Stimulated activated memory B cell treated with anti-CD40 and anti-IgM and Interleukin-4, amounts not matched to agents 10 μg/mL and 1 μg/mL and 100 μg/mL, for 72 hours (primary cell): ENCODE measurements around the gene RFX2.
A peak's percentile ranks its signal among the peaks of the same experiment; 100 is the strongest.

Experiments used
- ATAC-seq: fragments of 150-1000 bp; cut with Tn5 transposase; 2 replicates; pipeline ENCODE4 v1.10.0; 2021
- H3K27ac Mint-ChIP-seq: one replicate; pipeline ENCODE4 v1.8.0; 2022; ENCODE audit warnings: mild to moderate bottlenecking, mixed read lengths
- H3K27me3 Mint-ChIP-seq: one replicate; pipeline ENCODE4 v1.8.0; 2022; ENCODE audit warnings: mixed read lengths
- H3K36me3 Mint-ChIP-seq: one replicate; pipeline ENCODE4 v1.8.0; 2022; ENCODE audit warnings: mixed read lengths
- H3K4me1 Mint-ChIP-seq: one replicate; pipeline ENCODE4 v1.8.0; 2022; ENCODE audit warnings: mixed read lengths
- H3K4me3 Mint-ChIP-seq: one replicate; pipeline ENCODE4 v1.8.0; 2022; ENCODE audit warnings: mild to moderate bottlenecking, moderate library complexity, mixed read lengths
- H3K9me3 Mint-ChIP-seq: one replicate; pipeline ENCODE4 v1.8.0; 2022; ENCODE audit warnings: mixed read lengths

The RFX2 gene

GRCh38 chr19:5956728-5957127 lies 153.6 kb downstream of the RFX2 start:
- H3K4me3 Mint-ChIP-seq: no peak overlapping the region
- peaks cover 8% of the 10 kb centered on the region for H3K36me3 Mint-ChIP-seq
- H3K9me3 Mint-ChIP-seq: no peaks in the 10 kb centered on the region
- H3K27me3 Mint-ChIP-seq: no peaks in the 10 kb centered on the region
- H3K27ac Mint-ChIP-seq: no peak overlapping the region
- ATAC-seq: no peak
- peaks cover 73% of the 10 kb centered on the region for H3K4me1 Mint-ChIP-seq

DNA sequence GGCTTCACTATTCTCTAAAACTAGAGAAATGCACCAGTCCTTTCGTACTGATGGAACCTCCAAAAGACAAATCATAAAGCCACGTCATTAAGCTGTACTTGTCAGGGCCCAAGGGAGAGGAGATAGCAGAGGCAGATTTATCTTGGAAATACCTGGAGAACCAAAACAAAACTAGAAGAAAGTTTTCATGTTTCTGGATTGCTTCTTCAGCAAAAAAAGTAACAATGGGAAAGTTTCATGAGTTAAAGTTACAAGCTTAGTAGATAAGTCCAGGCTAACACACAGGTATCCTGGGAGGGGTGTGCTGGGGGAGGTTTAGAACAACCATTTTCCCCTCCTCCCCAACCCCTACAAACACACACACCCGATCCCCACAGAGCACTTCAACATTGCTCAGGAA lies 154.0 kb downstream of the RFX2 start:
- peaks cover 75% of the 10 kb centered on the region for H3K4me1 Mint-ChIP-seq
- H3K27me3 Mint-ChIP-seq: no peaks in the 10 kb centered on the region
- H3K9me3 Mint-ChIP-seq: no peaks in the 10 kb centered on the region
- H3K36me3 Mint-ChIP-seq: peaks cover 8% of the 10 kb centered on the region
- ATAC-seq: no peak
- no peak overlapping the region for H3K4me3 Mint-ChIP-seq
- H3K27ac Mint-ChIP-seq: no peak overlapping the region

GRCh38 chr19:5955636-5955935 lies 154.7 kb downstream of the RFX2 start:
- no peak for ATAC-seq
- peaks cover 76% of the 10 kb centered on the region for H3K4me1 Mint-ChIP-seq
- H3K4me3 Mint-ChIP-seq: no peak overlapping the region
- peaks cover 8% of the 10 kb centered on the region for H3K36me3 Mint-ChIP-seq
- H3K27ac Mint-ChIP-seq: no peak overlapping the region
- H3K9me3 Mint-ChIP-seq: no peaks in the 10 kb centered on the region
- no peaks in the 10 kb centered on the region for H3K27me3 Mint-ChIP-seq

DNA sequence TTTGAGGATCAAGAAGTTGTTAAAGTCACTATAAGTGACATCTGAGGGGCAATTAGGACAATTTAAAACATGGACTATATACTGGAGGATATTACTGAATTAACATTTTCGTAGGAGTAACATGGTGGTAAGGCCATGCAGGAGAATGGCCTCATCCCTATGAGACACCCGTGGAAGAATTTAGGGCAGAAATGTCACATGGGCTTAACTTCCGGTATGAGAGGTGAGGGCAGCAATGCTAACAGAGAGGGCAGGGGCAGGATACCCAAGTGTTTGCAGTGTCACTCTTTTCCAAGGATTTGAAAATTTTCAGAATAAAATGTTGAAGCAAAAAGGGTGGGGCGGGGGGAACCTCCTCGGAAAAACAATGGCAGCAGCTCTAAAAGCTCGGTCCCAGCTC lies 156.0 kb downstream of the RFX2 start:
- peak overlapping the region; percentile 29 for H3K27ac Mint-ChIP-seq
- H3K27me3 Mint-ChIP-seq: no peaks in the 10 kb centered on the region
- H3K36me3 Mint-ChIP-seq: peaks cover 15% of the 10 kb centered on the region
- no peak for ATAC-seq
- no peaks in the 10 kb centered on the region for H3K9me3 Mint-ChIP-seq
- H3K4me1 Mint-ChIP-seq: peaks cover 79% of the 10 kb centered on the region
- no peak overlapping the region for H3K4me3 Mint-ChIP-seq

DNA sequence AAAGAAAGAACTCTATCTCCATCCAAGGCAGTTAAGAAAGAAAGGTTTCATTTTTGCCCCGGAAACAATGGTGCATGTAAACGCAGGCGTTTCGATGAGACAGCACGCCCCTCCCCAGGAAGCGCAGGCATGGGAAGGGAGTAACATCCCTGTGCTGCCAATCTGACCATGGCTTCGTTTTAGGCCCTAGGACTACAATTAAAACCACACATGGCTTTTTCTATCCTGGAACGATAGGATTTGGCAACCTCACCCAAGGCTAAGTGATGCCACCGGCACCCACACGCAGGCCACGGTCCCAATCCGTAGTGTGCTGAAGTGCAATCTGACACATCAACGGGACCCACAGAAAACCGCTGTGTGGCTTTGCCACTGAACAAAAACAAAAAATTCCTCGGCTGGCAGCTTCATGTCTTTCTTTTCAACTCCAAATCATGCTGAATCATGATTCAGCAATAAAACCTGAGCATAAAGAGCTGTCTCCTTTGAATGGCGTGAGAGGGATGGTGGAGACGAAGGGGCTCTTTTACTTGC lies 156.6 kb downstream of the RFX2 start:
- peaks cover 74% of the 10 kb centered on the region for H3K4me1 Mint-ChIP-seq
- no peak overlapping the region for H3K4me3 Mint-ChIP-seq
- peaks cover 15% of the 10 kb centered on the region for H3K36me3 Mint-ChIP-seq
- H3K9me3 Mint-ChIP-seq: no peaks in the 10 kb centered on the region
- peak overlapping the region; percentile 29 for H3K27ac Mint-ChIP-seq
- H3K27me3 Mint-ChIP-seq: no peaks in the 10 kb centered on the region
- ATAC-seq: no peak

- no peak for ATAC-seq
- Mint-ChIP-seq H3K36me3 (peaks cover 15% of the 10 kb centered on the region), H3K9me3 (no peaks in the 10 kb centered on the region), H3K27ac (peak overlapping the region; percentile 29), H3K27me3 (no peaks in the 10 kb centered on the region), H3K4me3 (no peak overlapping the region), H3K4me1 (peaks cover 73% of the 10 kb centered on the region)
Measured at GRCh38 chr19:5953030-5953589, 157.2 kb downstream of the RFX2 start.

DNA sequence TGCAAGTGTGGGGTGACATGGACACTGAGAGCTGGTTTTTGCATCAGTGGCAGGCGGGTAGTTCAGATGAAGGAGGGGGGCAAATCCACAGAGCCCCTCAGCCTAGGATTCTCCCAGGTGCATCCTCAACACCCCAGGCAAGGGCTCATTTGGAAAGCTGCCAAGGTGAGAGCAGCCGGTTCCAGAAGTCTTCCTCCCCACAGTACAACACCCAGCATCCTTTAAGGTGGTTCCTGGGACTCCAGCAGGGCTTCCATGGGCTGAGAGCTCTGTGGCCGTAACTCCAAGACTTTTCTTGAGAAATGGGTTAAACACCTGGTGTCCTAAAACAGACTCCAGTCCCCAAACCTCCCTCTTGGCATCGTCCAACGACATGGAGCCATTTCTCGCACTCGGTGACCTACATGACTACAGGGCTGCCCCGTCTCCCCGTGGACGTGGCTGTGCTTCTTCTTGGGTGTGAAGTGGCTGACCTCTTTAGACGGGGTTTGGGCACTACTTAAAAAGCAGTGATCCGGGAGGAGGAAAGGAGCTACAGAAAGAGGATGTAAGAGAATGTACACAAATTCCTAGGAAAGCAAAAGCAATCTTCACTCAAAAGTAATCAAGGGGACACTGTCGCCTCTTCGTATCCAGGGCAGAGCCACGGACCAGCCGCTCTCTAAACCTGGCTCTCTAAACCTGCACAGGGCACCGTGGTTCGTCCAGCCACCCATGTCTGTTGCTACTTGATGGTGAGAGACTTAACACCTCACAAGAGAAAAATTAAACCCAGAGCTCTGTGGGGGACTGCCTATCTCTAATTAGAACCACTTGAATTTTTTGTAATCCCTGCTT lies 157.9 kb downstream of the RFX2 start:
- Mint-ChIP-seq H3K9me3 (no peaks in the 10 kb centered on the region), H3K36me3 (peaks cover 20% of the 10 kb centered on the region), H3K4me1 (peaks cover 79% of the 10 kb centered on the region), H3K27me3 (no peaks in the 10 kb centered on the region), H3K4me3 (no peak overlapping the region), H3K27ac (peak overlapping the region; percentile 50)
- no peak for ATAC-seq

- H3K4me1 Mint-ChIP-seq: peaks cover 74% of the 10 kb centered on the region
- H3K27ac Mint-ChIP-seq: peak overlapping the region; percentile 50
- peaks cover 24% of the 10 kb centered on the region for H3K36me3 Mint-ChIP-seq
- no peaks in the 10 kb centered on the region for H3K27me3 Mint-ChIP-seq
- no peaks in the 10 kb centered on the region for H3K9me3 Mint-ChIP-seq
- ATAC-seq: peak; percentile 86
- H3K4me3 Mint-ChIP-seq: peak overlapping the region; percentile 13
Measured at GRCh38 chr19:5951338-5951861, 158.9 kb downstream of the RFX2 start.

GRCh38 chr19:5950741-5951140 lies 159.6 kb downstream of the RFX2 start:
- peaks cover 73% of the 10 kb centered on the region for H3K4me1 Mint-ChIP-seq
- H3K27me3 Mint-ChIP-seq: no peaks in the 10 kb centered on the region
- no peaks in the 10 kb centered on the region for H3K9me3 Mint-ChIP-seq
- no peak for ATAC-seq
- no peak overlapping the region for H3K4me3 Mint-ChIP-seq
- H3K27ac Mint-ChIP-seq: peak overlapping the region; percentile 50
- H3K36me3 Mint-ChIP-seq: peaks cover 30% of the 10 kb centered on the region

- H3K4me1 Mint-ChIP-seq: peaks cover 79% of the 10 kb centered on the region
- no peaks in the 10 kb centered on the region for H3K27me3 Mint-ChIP-seq
- no peak overlapping the region for H3K4me3 Mint-ChIP-seq
- H3K36me3 Mint-ChIP-seq: peaks cover 36% of the 10 kb centered on the region
- no peak for ATAC-seq
- H3K27ac Mint-ChIP-seq: no peak overlapping the region
- H3K9me3 Mint-ChIP-seq: no peaks in the 10 kb centered on the region
Measured at GRCh38 chr19:5949792-5950305, 160.5 kb downstream of the RFX2 start.

DNA sequence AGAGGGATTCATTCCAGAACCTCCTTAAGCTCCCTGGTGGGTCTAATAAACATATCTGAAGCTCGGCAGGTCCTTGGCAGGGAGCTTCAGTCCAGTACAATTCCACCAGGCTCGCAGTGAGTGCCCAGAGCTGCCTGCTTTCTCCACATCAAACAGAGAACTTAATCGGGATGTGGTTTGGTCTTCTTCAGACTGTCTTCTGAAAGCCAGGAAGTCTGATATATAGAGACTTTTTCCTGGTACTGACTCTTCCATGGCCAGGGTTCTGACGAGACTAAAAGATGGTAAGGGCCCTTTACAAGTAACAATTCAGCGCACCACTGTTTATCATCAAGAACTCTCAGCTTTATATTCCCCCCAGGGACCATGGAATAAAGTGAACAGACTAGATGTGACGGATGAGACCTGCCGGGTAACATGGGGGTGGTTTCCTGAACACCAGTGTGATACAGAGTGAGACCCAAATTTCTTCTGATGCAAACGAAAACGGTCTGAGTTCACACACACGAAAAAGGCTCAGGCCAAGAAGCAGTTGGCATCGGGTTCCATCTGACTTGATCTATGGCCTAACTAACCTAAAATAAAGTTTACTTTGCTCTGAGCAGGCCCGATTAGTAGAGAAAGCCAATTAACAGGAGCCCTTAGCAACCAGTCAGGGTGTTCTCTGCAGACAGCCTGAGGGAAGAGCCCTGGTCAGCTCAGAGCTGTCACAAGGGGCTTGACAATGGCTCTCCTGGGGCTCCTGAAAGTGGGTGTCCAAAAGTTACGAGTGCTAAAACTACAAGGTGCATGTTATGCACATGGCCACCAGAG lies 161.3 kb downstream of the RFX2 start:
- Mint-ChIP-seq H3K4me1 (peaks cover 80% of the 10 kb centered on the region), H3K4me3 (no peak overlapping the region), H3K9me3 (no peaks in the 10 kb centered on the region), H3K36me3 (peaks cover 28% of the 10 kb centered on the region), H3K27me3 (no peaks in the 10 kb centered on the region), H3K27ac (no peak overlapping the region)
- ATAC-seq: no peak

DNA sequence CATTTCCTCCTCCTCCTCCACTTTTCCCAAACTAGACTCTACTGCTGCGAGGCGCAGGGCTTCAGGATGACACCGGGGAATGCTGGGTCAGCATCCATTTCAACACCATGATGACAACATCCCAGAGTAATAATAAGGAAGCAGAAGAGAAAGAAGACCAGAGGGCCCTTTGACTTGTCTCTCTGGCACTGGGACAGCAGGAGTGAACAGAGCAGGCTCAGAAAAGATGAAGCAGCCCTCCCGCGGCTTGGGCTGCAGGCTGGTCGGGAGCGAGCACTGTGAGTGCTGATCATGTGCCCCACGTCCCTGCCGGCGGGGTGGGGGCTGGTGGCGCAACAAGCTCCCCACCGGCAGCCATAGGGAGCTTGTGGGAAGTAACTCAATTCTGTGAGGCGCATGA lies 162.9 kb downstream of the RFX2 start:
- no peak for ATAC-seq
- H3K27ac Mint-ChIP-seq: no peak overlapping the region
- no peak overlapping the region for H3K4me3 Mint-ChIP-seq

GRCh38 chr19:5943623-5944022 lies 166.7 kb downstream of the RFX2 start:
- H3K27me3 Mint-ChIP-seq: no peaks in the 10 kb centered on the region
- peaks cover 36% of the 10 kb centered on the region for H3K4me1 Mint-ChIP-seq
- peaks cover 43% of the 10 kb centered on the region for H3K36me3 Mint-ChIP-seq

More for the DNA sequence above, 162.9 kb downstream of the RFX2 start:
- Mint-ChIP-seq H3K36me3 (peaks cover 28% of the 10 kb centered on the region), H3K27me3 (no peaks in the 10 kb centered on the region), H3K9me3 (no peaks in the 10 kb centered on the region), H3K4me1 (peaks cover 68% of the 10 kb centered on the region)

More at GRCh38 chr19:5943623-5944022, 166.7 kb downstream of the RFX2 start:
- Mint-ChIP-seq H3K9me3 (no peaks in the 10 kb centered on the region), H3K4me3 (no peak overlapping the region), H3K27ac (no peak overlapping the region)
- no peak for ATAC-seq
